Activated T-helper 9 cell treated with anti-CD3 and anti-CD28 coated beads, Interleukin-2, amount 50 U/mL, for 16 hours (primary cell): ENCODE results near the gene SUMO4.

Source experiments
- DNase-seq: peaks from one replicate; pipeline ENCODE4 v3.0.0-alpha.2; 2020; ENCODE audit warnings: low read depth

SUMO4 gene

DNA sequence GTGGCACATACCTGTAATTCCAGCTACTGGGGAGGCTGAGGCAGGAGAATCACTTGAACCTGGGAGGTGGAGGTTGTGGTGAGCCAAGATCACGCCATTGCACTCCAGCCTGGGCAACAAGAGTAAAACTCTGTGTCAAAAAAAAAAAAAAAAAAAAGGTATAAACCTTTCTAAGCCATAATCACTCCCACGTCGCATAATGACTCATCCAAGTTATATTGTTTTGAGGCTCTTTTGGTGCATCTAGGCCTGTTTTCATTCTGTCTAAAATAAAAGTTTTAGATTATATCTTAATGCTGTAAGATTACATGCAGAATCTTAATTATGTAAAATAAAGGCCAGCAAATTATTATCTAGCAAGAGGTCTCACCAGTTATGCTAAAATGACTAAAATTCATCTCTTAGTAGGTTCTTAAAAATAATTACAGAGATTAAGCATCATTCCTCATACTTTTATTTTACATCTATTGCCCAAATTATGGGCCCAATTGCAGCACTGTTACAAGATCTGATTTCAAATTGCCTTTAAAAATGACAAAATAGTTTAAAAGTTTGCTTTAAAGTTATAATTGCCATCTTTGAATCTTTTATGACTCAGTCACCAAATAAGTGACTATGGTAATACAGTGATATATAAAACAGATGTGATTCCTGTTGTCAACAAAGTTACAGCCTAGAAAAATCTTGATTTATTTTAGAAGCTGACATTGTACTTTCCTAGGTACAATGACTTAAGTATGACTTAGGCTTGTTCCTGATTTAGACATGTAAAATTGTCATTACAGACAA lies 10.4 kb upstream of the SUMO4 start:
- no peak for DNase-seq

DNA sequence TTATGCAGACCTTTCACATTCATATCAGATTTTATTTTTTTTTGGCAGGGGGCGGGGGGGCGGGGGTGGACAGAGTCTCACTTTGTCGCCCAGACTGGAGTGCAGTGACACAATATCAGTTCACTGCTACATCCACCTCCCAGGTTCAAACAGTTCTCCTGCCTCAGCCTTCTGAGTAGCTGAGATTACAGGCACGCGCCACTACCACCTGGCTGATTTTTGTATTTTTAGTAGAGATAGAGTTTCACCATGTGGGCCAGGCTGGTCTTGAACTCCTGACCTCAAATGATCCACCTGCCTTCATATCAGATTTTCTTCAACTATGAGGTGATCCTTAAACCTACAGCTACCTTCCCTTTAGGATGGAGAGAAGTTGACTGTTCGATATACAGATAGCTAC lies 8.0 kb upstream of the SUMO4 start:
- DNase-seq, result no peak

DNA sequence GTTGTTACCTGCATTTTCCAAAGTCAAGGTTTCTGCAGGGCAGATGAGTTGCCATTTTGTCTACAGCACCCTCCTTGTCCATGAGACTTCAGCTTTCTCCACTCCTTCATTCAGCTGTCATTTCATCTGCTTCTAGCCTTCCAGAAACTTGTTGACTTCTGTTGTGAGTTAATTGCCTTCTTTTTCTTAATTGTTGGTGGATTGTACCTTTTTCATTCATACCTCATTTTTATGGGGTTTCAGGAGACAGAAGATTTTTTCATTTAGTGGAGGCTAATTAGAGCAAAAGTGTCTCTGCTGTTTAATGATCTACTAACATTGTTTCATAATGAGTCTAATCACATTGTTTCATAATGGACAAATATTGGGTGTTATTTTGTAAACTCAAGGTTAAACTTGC lies 7.5 kb upstream of the SUMO4 start:
- DNase-seq, result no peak

DNA sequence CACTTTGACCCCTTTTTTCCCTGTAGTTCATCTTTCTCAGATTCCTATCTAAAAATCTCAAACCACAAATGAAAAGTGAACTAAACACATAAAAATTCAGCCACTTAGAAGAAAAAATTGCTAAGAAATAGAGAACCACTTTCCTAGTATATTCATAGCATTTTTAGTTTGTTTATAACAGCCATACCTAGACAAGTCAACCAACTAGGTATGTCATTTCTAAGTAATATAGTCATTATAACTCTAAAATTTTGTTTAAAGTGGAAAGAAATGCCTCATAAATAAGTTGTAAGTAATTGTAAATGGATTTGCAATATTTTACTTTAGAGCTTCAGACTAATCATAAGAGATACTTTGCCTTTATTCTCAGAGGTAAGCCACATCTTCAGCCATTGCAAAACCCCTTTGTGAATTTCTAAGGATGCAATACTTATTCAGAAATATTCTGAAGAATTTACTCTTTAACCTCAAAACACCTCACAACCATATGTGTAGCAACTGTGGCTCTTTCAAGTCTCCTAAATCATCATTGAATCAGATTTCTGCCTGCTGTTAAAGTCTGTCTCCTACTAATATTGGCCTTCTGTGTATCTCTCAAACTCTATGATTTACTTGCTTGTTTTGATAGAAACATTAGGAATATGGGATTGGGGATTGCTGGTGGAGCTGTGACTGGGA lies 6.9 kb upstream of the SUMO4 start:
- DNase-seq, result no peak

DNA sequence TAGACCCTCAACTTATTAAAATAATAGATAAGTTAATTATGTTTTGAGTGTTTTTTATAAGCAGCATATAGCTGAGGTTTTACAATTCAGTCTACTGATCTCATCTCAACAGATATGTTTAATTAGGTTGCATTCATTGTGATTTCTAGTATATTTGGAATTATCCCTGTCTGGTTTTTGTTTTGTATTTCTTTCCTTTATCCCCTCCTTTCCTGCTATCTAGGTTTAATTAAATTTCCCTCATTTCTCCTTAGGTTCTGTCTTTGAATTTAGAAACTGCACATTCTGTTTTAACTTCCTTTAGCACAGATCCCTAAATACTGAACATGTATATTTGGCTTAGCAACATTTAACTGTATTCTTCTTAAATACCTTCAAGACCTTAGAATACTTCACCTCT lies 4.9 kb upstream of the SUMO4 start:
- no peak for DNase-seq

DNA sequence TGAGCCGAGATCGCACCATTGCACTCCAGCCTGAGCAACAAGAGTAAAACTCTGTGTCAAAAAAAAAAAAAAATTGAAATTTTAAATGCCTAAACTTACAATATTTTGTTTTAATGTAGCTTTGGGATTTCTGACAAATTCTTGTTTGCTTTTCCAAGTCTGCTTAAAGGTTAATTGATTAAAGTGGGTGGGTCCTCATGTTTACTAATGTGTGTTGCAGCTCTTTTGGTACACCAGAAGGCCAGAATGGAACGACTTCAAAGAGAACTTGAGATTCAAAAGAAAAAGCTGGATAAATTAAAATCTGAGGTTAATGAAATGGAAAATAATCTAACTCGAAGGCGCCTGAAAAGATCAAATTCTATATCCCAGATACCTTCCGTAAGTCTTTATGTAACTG lies 2.7 kb upstream of the SUMO4 start:
- DNase-seq, result no peak

DNA sequence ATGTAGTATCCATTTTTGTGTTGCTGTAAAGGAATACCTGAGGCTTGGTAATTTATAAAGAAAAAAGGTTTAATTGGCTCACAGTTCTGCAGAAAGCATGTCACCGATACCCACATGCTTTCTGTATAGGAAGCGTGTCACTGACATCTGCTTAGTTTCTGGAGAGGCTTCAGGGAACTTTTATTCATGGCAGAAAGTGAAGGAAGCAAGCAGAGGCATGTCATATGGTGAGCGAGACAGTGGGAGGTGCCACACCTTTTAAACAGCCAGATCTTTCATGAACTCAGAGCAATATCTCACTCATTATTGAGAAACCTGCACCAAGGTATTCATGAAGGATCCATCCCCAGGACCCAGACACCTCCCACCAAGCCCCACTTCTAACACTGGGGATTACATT lies 3.5 kb downstream of the SUMO4 start:
- DNase-seq, result no peak

DNA sequence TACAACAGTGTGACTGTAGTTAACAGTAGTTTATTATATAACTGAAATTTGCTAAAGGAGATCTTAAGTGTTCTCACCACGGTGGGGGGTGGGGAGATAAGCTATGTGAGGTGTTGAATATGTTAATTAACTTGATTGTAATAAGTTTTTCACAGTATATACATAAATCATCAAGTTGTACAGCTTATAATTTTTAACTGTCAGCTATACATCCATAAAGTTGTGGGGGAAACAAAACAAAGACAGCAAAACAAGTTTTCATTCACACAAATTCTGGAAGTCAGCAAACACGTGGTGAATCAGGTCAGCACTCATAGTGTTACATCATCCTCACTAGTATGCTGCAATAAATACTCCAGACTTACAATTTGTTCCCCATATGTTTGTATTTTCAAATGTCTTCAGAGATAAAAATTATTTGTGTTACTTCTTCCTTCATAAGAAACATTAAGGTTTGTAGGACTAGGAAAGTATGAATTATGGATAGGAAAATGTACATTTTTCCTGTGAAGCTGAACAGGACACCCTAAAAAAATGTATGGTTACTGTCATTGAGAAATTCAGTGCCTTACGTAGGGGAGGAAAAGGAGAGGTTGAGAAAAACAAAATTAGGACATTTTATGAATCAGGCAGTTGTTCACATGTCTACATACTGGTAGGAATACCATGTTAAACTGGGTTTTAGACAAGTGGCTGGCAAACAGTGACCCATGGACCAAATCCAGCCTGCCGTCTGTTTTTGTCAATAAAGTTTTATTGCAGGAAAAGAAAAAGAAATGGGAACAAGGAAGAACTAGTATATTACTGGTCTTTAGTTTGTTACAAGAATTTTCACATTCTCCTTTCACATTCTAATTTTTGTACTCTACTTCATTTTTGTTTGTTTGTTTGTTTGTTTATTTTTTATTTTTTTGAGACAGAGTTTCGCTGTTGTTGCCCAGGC lies 6.0 kb downstream of the SUMO4 start:
- no peak for DNase-seq

DNA sequence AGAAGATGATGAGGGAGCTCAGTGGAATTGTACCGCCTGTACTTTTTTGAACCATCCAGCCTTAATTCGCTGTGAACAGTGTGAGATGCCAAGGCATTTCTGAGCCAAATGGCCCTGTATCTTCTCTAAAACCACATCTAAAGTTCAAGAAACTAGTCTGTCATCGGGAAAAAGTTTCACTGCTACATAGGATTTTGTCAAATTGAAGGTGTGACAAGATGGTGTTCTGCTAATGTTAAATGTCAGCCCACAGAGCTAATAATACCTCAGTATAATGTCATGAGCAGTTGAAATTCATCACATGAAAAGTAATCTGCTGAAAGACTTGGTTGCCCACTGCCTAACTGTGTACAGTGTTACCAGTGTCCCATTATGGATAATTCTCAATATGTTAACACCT lies 9.6 kb downstream of the SUMO4 start:
- no peak for DNase-seq

DNA sequence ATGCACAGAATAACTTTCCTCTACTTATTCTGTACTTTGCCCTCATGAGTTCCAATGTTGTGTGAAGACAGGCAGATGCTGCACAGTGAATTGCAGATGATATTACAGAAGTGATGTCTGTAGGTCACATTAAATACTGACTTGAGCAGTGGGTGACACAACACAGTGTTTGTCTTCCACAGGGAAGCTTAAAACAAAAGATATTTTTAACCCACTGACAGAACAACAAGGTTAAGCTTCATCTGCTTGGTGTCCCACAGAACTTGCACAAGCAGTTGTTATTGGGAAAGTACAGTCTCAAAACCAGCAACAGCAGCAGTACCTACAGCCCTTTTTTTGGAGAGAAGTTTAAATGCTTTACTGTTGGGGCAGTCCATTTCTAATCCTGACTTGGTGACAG lies 10.5 kb downstream of the SUMO4 start:
- no peak for DNase-seq

DNA sequence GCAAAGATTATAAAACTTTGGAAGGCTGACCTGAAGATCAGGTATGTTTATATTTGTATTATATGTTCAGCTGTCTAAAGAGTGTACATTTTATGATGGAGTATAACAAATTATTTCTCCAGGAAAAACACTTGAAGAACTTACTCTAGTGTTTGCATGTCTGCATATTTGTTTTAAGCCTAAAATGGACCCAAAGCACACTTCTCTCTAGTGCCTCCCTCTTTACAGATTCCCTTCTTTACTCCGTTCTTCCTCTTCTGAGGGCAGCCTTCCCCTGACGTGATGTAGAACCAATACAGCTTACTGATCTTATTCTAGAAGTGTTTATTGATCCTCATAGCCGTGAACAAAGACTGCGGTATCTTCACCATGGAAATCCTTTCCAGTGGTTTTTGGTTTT lies 13.9 kb downstream of the SUMO4 start:
- DNase-seq, result no peak

DNA sequence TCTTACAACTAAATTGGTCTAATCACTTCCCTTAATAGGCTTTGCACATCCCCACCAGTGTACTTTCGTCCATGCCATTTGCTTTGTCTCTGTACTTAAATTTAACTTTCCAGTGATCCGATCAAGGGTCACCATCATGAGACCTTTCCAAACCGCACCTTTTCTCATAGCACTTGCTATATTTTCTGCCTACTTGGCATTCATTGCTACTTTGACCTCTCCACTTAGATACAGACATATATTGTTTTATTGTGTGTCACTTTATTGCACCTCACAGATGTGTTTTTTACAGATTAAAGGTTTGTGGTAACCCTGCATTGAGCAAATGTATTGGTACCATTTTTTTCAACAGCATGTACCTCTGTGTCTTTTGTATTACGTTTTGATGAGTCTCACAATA lies 14.8 kb downstream of the SUMO4 start:
- no peak for DNase-seq

DNA sequence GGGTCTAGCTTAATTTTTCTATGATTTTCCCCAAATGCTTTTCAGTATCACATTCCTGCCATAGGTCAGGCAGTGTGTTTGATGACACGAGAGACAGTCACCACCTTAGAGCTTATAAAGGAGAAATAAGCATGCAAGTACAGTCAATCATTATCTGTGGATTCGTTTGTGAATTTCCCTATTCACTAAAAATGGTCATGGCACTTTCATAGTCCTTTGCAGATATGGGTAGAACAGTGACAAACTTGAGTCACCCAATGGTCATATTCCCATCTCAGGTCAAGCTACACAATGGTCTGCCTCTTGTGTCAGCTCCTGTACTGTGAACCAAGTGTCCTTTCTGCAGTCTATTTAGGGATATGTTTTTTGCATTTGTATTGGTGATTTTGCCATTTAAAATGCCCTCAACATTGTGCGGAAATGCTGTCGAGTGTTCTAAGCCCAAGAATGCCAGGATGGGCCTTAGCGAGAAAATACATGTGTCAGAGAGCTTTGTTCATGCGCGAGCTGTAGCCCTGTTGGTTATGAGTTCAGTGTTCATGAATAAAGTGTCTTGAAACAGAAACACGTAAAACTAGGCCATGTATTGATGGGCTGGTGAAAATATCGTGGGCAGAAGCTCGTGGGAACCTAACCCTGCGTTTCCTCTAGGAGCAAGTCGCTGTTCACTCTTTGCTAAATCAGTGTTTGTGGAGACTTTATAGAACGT lies 19.8 kb downstream of the SUMO4 start:
- no peak for DNase-seq

DNA sequence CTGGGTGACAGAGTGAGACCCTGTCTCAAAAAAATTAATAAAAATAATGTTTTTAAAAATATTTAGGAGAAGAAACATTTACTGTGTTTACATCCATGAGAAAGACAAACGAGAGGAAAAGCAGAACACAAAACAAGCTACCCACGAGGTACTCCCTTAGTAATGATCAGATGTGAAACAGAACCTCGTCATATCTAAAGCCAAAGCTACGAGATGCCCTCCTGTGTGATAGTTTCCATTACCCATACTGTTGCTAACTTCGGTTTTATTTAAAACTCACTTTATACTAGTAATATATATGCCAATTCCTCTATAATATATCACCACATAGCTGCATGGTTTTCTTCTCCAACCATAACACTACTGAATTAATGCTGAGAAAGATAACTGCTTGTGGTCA lies 21.1 kb downstream of the SUMO4 start:
- DNase-seq, result no peak

DNA sequence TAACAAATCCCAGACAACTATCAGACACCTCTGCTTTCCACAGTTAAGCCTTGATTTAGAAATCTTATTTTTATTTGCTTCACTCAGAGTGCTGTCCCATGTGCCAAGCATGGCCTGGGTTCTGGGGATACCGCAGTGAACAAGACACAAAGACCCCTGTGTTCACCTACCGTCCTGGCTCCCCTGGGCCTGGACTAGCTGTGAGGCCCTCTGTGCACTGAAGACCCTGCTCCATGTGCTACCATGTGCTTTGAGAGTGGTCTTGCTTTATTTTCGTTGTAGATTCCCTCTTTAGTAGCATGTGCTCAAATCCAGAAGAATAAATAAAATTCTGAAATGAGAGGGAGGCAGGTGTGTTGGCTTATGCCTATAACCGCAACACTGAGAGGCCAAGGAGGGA lies 22.5 kb downstream of the SUMO4 start:
- no peak for DNase-seq

DNA sequence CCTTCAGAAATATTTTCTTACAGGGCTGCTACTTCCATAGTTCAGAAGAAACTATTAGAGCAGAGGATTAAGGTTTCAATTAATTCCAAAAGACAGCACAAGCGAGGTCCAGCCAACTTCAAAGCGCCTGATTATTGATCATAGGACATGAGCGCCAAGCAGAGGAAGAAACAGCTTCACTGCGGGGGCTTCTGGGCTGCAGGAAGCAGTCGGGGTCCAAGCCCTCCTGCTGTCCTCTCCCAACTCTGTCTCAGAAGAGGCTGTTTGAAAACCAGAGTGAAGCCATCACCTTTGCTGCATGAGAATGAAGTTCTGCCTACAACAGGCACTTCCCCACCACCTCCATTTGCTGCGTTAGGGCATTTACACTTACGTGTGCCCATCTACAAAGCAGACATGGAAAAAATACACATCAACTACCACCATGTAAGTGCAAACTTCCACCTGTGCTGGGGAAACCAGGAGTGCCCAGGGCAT lies 23.9 kb downstream of the SUMO4 start:
- no peak for DNase-seq

DNA sequence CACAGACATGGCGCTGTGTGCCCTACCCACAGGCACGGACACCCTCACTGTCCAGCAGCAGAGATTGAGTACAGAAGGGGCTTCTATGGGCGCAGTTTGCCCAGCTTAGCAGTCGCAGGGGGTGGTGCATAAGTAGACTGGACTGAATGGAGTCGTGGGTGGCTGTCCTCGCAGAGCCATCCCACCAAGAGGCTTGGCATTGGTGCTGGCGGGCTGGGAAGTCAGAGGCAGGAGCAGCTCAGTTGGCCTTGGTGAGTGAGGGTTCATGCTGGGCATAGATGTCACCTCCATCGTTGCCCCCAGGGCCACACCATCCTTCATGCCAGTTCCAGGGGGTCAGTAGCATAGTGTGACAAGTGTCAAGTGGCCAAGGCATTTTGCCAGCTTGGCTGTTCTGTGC lies 25.2 kb downstream of the SUMO4 start:
- no peak for DNase-seq

DNA sequence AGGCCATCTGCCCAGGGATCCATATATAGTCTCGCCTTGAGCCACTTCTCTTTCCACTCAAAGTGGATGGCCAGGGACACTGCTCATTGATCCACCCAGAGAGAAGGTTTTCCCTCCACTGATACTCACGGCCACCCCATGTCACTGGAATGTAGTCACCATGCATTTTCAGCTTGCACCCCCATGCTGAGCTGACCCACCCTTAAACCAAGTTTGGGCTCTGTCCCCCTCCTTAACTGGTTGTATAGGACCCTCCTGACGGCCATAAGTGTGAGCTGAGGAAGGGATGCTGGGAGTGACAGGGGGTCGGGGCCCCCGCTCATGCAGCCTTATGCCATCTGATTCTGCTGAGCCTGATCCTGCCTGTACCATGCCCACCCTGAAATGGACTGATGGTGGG lies 25.7 kb downstream of the SUMO4 start:
- DNase-seq, result no peak

DNA sequence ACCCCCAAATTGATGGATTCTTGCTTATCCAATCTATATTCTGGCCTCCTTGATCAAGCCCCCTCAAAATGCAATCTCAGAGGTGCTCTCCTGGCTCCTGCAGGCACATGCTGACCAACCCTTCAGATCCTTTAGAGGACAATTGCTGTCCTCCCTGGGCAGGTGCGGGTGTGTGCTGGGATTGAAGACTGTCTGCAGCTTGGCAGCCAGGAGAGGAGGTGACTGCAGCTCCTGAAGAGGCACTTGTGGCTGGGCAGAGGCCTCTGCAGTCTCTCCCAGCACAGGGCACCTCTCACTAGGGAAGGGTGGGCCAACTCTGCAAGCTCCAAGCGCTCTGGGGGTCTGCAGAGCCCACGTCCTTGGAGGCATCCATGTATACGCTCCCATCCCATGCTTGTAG lies 28.5 kb downstream of the SUMO4 start:
- DNase-seq, result no peak

DNA sequence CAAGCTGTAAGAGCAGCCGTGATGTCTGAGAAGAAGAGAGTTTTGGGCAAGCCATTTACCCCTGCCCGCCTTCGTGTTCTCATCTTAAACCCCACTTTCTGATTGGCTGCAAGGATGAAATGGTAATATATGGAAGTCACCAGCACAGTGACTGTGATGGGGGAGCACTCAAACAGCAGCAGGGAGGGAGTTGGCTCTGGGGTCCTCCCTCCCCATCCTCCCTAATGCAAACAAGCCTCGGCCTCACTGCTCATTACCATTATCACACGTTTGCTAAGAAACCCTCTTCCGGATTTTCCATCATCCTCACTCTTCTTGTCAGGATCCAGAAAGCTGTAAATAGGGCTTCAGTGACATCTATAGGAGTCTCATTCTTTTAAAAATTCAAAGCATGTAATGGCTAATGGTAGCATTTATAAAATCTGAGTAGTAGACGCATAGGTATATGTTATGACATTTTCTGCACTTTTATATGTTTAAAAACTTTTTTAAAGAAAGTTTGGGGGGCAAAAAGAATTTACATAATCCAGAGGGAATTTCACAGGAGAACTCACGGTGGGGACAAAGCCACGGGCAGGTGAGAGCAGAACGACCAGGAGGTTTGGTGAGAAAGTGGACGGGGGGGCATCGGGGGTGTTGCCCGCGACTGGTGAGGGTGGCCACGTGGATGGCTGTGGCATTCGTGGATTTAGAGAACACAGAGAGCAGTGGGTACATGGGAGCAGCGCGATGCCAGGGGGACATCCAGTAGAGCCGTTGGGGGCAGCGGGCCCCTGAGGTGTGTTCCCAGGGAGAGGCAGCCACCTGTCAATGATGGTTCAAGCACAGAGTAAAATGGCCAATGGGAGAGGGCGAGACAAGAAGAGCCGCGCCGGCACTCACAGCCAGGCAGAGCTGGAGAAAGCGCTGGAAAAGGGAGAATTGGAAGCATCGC lies 29.6 kb downstream of the SUMO4 start:
- no peak for DNase-seq
